HepG2 (cell line): Measurements from ENCODE around the gene C2orf42. TPM values are rescaled to one million over a fixed set of nuclear protein-coding genes. Genes with fewer than 3 reads are reported as not detected.
A peak's percentile ranks its signal among the peaks of the same experiment; 100 is the strongest.

Experiments
- BCL6 ChIP-seq: IDR thresholded peaks from 2 replicates; pipeline ENCODE4 v1.6.1; 2016; ENCODE audit warnings: missing genetic modification reagents, missing compliant biosample characterization
- CAMTA2 ChIP-seq: sonication (generic); formaldehyde crosslinking; IDR thresholded peaks from 2 replicates; pipeline ENCODE4 v1.4.0; 2020; ENCODE audit warnings: mild to moderate bottlenecking, missing genetic modification reagents, borderline replicate concordance
- MTF2 ChIP-seq: sonication (generic); formaldehyde crosslinking; IDR thresholded peaks from 2 replicates; pipeline ENCODE4 v1.5.0; 2020; ENCODE audit warnings: missing genetic modification reagents, borderline replicate concordance
- NR2F1 ChIP-seq, 2 experiments: fragments of 450-650 bp in 1 of 2; formaldehyde crosslinking in 1 of 2; IDR thresholded peaks; 2 replicates each; pipeline versions ENCODE4 v1.5.0 to v1.6.1; 2016 to 2020; ENCODE audit warnings: mild to moderate bottlenecking in 1 of 2, missing compliant biosample characterization in 1 of 2, missing genetic modification reagents in 1 of 2, moderate library complexity in 1 of 2
- PITX1 ChIP-seq: sonication (generic); formaldehyde crosslinking; IDR thresholded peaks from 2 replicates; pipeline ENCODE4 v1.5.1; 2020; ENCODE audit warnings: mild to moderate bottlenecking, missing genetic modification reagents
- RFXAP ChIP-seq: sonication (generic); formaldehyde crosslinking; IDR thresholded peaks from 2 replicates; pipeline ENCODE4 v1.4.0; 2020; ENCODE audit warnings: missing genetic modification reagents, borderline replicate concordance
- SALL1 ChIP-seq: sonication (generic); formaldehyde crosslinking; IDR thresholded peaks from 2 replicates; pipeline ENCODE4 v1.8.0; 2022; ENCODE audit warnings: mild to moderate bottlenecking, missing genetic modification reagents
- SP140L ChIP-seq: sonication (generic); formaldehyde crosslinking; IDR thresholded peaks from 2 replicates; pipeline ENCODE4 v1.4.0; 2020; ENCODE audit warnings: missing genetic modification reagents, borderline replicate concordance
- SP2 ChIP-seq: sonication (generic); formaldehyde crosslinking; IDR thresholded peaks from 2 replicates; pipeline ENCODE4 v1.5.1; 2020; ENCODE audit warnings: mild to moderate bottlenecking, missing genetic modification reagents
- SRSF9 ChIP-seq: fragments of 200-400 bp; formaldehyde crosslinking; IDR thresholded peaks from 2 replicates; pipeline ENCODE4 v1.6.1; 2018; ENCODE audit warnings: borderline replicate concordance, mild to moderate bottlenecking, low read depth, low read length; ENCODE audit not compliant: insufficient read depth, poor library complexity, severe bottlenecking
- TCF7 ChIP-seq: sonication (generic); IDR thresholded peaks from 2 replicates; pipeline ENCODE4 v1.6.1; 2016; ENCODE audit warnings: antibody characterized with exemption, low read depth
- TMF1 ChIP-seq: sonication (generic); formaldehyde crosslinking; IDR thresholded peaks from 2 replicates; pipeline ENCODE4 v1.8.1; 2022; ENCODE audit warnings: low read depth, missing genetic modification reagents
- ZFP82 ChIP-seq: sonication (generic); formaldehyde crosslinking; IDR thresholded peaks from 2 replicates; pipeline ENCODE4 v1.5.1; 2020; ENCODE audit warnings: mild to moderate bottlenecking, missing genetic modification reagents, borderline replicate concordance
- ZNF160 ChIP-seq: sonication (generic); formaldehyde crosslinking; IDR thresholded peaks from 2 replicates; pipeline ENCODE4 v1.8.0; 2022; ENCODE audit warnings: mild to moderate bottlenecking, inconsistent platforms, missing genetic modification reagents
- ZNF326 ChIP-seq: sonication (generic); formaldehyde crosslinking; IDR thresholded peaks from 2 replicates; pipeline ENCODE4 v1.4.0; 2020; ENCODE audit warnings: missing genetic modification reagents, borderline replicate concordance
- ZNF557 ChIP-seq: sonication (generic); formaldehyde crosslinking; IDR thresholded peaks from 2 replicates; pipeline ENCODE4 v1.4.0; 2020; ENCODE audit warnings: missing genetic modification reagents
- ZNF558 ChIP-seq: sonication (generic); formaldehyde crosslinking; IDR thresholded peaks from 2 replicates; pipeline ENCODE4 v1.9.0; 2022; ENCODE audit warnings: mild to moderate bottlenecking, missing genetic modification reagents, borderline replicate concordance
- ZNF775 ChIP-seq: sonication (generic); formaldehyde crosslinking; IDR thresholded peaks from 2 replicates; pipeline ENCODE4 v1.4.0; 2020; ENCODE audit warnings: missing genetic modification reagents, mild to moderate bottlenecking, moderate library complexity, borderline replicate concordance
- polyA plus RNA-seq, 8 experiments: library from polyadenylated mRNA; depleted of rRNA in 3 of 8; stranded (reverse) in 7 of 8; unstranded in 1 of 8; fragments of >200 nt; fragmentation: Illumina TruSeq in 4 of 8; extraction: Trizol in 4 of 8; gene quantifications; 2 replicates each; pipeline versions ENCODE4 v1.2.1 to v1.2.3, GENCODE V29; 2011 to 2016; ENCODE audit warnings: low read depth in 4 of 8, missing spikeins in 1 of 8, mixed read lengths in 1 of 8; ENCODE audit not compliant: insufficient read depth in 1 of 8
- total RNA-seq, 5 experiments: library from RNA; depleted of rRNA; stranded (reverse); fragments of >200 nt; fragmentation: Illumina TruSeq; extraction: Trizol; gene quantifications; 2 replicates each; pipeline ENCODE4 v1.2.3, GENCODE V29; 2016; ENCODE audit warnings: low read depth in 1 of 5
- TF ChIP-seq, protein P1 (sequence below): IDR thresholded peaks from 2 replicates; pipeline ENCODE4 v1.6.1; 2012; ENCODE audit warnings: low read length, improper control_type of control experiment
- TF ChIP-seq, protein P2 (sequence below): IDR thresholded peaks from 2 replicates; pipeline ENCODE4 v1.6.1; 2016; ENCODE audit warnings: control low read depth
- TF ChIP-seq, protein P3 (sequence below): sonication (generic); IDR thresholded peaks from 2 replicates; pipeline ENCODE4 v1.6.1; 2016; ENCODE audit warnings: low read depth, borderline replicate concordance
- TF ChIP-seq, protein P4 (sequence below): sonication (generic); formaldehyde crosslinking; IDR thresholded peaks from 2 replicates; pipeline ENCODE4 v1.8.1; 2023; ENCODE audit warnings: mild to moderate bottlenecking, missing genetic modification reagents, borderline replicate concordance
- TF ChIP-seq, protein P5 (sequence below): sonication (generic); formaldehyde crosslinking; IDR thresholded peaks from 2 replicates; pipeline ENCODE4 v1.4.0; 2020; ENCODE audit warnings: missing genetic modification reagents; ENCODE audit errors: not compliant biosample characterization

Gene C2orf42
- total and polyA plus RNA-seq, 2 of the 13 experiments (the other 11 are each of a cell fraction or from before 2014, with no cell fraction given) = 9.3 to 9.9 TPM

DNA sequence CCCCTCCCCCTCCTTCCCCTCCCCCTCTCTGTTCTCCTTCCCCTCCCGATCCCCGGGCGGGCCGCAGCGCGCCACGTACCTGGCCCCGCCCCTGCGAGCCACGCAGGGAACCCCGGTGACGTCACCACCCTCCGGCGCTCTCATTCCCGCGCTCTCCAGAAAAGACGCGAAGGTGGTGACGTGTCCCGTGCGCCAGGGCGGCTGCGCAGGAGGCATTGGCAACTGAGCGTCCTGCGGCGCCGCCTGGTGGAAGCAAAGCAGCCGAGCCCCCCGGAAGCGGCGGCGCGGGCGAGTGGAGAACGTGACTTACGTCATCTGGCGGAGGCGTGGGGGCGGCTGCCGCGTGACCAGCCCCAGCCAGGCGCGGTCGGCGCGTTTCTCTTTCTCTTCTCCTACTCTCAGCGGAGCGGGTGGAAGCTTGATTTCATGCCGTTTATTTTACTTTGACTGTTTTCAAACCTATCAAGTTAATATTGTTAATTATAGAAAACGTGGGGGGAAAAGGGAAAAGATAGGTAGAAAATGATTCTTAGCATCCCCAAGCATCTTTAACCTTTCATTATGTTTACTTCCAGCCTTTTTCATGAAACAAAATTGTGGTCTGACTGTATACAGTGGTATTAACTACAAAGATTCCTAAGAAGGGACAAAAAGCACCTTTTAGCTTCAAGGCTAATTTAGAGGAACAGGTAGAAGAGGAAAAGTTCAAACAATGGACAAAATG lies 48.1 kb downstream of the C2orf42 start (continued):
- TF ChIP-seq, protein P1, sequence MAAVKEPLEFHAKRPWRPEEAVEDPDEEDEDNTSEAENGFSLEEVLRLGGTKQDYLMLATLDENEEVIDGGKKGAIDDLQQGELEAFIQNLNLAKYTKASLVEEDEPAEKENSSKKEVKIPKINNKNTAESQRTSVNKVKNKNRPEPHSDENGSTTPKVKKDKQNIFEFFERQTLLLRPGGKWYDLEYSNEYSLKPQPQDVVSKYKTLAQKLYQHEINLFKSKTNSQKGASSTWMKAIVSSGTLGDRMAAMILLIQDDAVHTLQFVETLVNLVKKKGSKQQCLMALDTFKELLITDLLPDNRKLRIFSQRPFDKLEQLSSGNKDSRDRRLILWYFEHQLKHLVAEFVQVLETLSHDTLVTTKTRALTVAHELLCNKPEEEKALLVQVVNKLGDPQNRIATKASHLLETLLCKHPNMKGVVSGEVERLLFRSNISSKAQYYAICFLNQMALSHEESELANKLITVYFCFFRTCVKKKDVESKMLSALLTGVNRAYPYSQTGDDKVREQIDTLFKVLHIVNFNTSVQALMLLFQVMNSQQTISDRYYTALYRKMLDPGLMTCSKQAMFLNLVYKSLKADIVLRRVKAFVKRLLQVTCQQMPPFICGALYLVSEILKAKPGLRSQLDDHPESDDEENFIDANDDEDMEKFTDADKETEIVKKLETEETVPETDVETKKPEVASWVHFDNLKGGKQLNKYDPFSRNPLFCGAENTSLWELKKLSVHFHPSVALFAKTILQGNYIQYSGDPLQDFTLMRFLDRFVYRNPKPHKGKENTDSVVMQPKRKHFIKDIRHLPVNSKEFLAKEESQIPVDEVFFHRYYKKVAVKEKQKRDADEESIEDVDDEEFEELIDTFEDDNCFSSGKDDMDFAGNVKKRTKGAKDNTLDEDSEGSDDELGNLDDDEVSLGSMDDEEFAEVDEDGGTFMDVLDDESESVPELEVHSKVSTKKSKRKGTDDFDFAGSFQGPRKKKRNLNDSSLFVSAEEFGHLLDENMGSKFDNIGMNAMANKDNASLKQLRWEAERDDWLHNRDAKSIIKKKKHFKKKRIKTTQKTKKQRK = no peak
- no peak; the same call in 1 of the 2 replicates for TF ChIP-seq ZFP82 (CRISPR knock-in tag)
- TF ChIP-seq, protein P2, sequence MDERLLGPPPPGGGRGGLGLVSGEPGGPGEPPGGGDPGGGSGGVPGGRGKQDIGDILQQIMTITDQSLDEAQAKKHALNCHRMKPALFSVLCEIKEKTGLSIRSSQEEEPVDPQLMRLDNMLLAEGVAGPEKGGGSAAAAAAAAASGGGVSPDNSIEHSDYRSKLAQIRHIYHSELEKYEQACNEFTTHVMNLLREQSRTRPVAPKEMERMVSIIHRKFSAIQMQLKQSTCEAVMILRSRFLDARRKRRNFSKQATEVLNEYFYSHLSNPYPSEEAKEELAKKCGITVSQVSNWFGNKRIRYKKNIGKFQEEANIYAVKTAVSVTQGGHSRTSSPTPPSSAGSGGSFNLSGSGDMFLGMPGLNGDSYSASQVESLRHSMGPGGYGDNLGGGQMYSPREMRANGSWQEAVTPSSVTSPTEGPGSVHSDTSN (CRISPR knock-in tag) = no peak
- peak; percentile 68; the same call in 1 of the 2 replicates for TF ChIP-seq MTF2 (CRISPR knock-in tag)
- 0 out of 2 replicates have a peak, but pooled peaks have one; percentile 67 for TF ChIP-seq ZNF775 (CRISPR knock-in tag)
- TF ChIP-seq SRSF9 = no peak
- TF ChIP-seq TCF7 = peak; percentile 34; the same call in 1 of the 2 replicates
- TF ChIP-seq CAMTA2 (CRISPR knock-in tag) = no peak
- TF ChIP-seq BCL6 = peak; percentile 81
- no peak for TF ChIP-seq NR2F1 (CRISPR knock-in tag; IDR thresholded peaks at IDR 0.05)
- TF ChIP-seq ZNF558 (CRISPR knock-in tag) = peak; percentile 97
- TF ChIP-seq PITX1 (CRISPR knock-in tag) = peak; percentile 87
- 0 out of 2 replicates have a peak, but pooled peaks have one; percentile 84 for TF ChIP-seq ZNF557 (CRISPR knock-in tag)
- no peak for TF ChIP-seq TMF1 (CRISPR knock-in tag)
- TF ChIP-seq SP2 (CRISPR knock-in tag) = peak; percentile 67; the same call in 1 of the 2 replicates
- TF ChIP-seq RFXAP (CRISPR knock-in tag) = peak; percentile 95
- TF ChIP-seq, protein P3, sequence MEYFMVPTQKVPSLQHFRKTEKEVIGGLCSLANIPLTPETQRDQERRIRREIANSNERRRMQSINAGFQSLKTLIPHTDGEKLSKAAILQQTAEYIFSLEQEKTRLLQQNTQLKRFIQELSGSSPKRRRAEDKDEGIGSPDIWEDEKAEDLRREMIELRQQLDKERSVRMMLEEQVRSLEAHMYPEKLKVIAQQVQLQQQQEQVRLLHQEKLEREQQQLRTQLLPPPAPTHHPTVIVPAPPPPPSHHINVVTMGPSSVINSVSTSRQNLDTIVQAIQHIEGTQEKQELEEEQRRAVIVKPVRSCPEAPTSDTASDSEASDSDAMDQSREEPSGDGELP = peak; percentile 87
- TF ChIP-seq ZNF160 (CRISPR knock-in tag) = peak; percentile 69
- TF ChIP-seq SALL1 (CRISPR knock-in tag) = peak; percentile 95
- no peak; the same call in 1 of the 2 replicates for TF ChIP-seq SP140L (CRISPR knock-in tag)
- TF ChIP-seq, protein P4, sequence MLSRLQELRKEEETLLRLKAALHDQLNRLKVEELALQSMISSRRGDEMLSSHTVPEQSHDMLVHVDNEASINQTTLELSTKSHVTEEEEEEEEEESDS (CRISPR knock-in tag) = no peak; the same call in 1 of the 2 replicates
- TF ChIP-seq, protein P5, sequence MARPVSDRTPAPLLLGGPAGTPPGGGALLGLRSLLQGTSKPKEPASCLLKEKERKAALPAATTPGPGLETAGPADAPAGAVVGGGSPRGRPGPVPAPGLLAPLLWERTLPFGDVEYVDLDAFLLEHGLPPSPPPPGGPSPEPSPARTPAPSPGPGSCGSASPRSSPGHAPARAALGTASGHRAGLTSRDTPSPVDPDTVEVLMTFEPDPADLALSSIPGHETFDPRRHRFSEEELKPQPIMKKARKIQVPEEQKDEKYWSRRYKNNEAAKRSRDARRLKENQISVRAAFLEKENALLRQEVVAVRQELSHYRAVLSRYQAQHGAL (CRISPR knock-in tag) = peak; percentile 45
- TF ChIP-seq ZNF326 (CRISPR knock-in tag) = no peak
